ENCODE results near the gene PSMB3.
A peak's percentile ranks its signal among the peaks of the same experiment; 100 is the strongest.

The PSMB3 gene

GRCh38 chr17:38752308-38753070 lies at the start of gene PSMB3:
PSMB3 (plus strand) TSS chr17:38752741; CDS start chr17:38752827, 86 bp downstream.
- peak within 1 kb of the TSS; percentile 75 for H3K27ac ChIP-seq
- TF ChIP-seq CTCF (IDR thresholded peaks at IDR 0.05; ENCODE audit: low read depth, low read length) = no peak
- H3K9me3 ChIP-seq (ENCODE audit: severe bottlenecking) = no peaks in the 10 kb centered on the region
- peak within 1 kb of the TSS; percentile 92 for H3K4me3 ChIP-seq (ENCODE audit: low read depth, low read length)
- H3K36me3 ChIP-seq = peaks cover 40% of the 10 kb centered on the region
- no peaks in the 10 kb centered on the region for H3K27me3 ChIP-seq (ENCODE audit: insufficient read depth, low read depth, severe bottlenecking)
- DNase-seq = peak; percentile 98

GRCh38 chr17:38702916-38703741 lies 49.4 kb upstream of the PSMB3 start:
- no peak for DNase-seq

GRCh38 chr17:38703742-38704605 lies 48.6 kb upstream of the PSMB3 start:
- Histone ChIP-seq H3K27me3 (ENCODE audit: insufficient read depth, low read depth, severe bottlenecking) (no peaks in the 10 kb centered on the region), H3K27ac (peak overlapping the region; percentile 99), H3K36me3 (peaks cover 28% of the 10 kb centered on the region), H3K9me3 (ENCODE audit: severe bottlenecking) (no peaks in the 10 kb centered on the region), H3K4me3 (ENCODE audit: low read depth, low read length) (peak overlapping the region; percentile 89)
- no peak for TF ChIP-seq CTCF (IDR thresholded peaks at IDR 0.05; ENCODE audit: low read depth, low read length)
- DNase-seq = peak; percentile 99

More at GRCh38 chr17:38702916-38703741, 49.4 kb upstream of the PSMB3 start:
- Histone ChIP-seq H3K9me3 (ENCODE audit: severe bottlenecking) (no peaks in the 10 kb centered on the region), H3K4me3 (ENCODE audit: low read depth, low read length) (peak overlapping the region; percentile 89; the same call in 1 of the 2 replicates), H3K27me3 (ENCODE audit: insufficient read depth, low read depth, severe bottlenecking) (no peaks in the 10 kb centered on the region), H3K27ac (peak overlapping the region; percentile 99), H3K36me3 (peaks cover 20% of the 10 kb centered on the region)
- no peak for TF ChIP-seq CTCF (IDR thresholded peaks at IDR 0.05; ENCODE audit: low read depth, low read length)

- Histone ChIP-seq H3K27ac (peak within 1 kb of the TSS; percentile 99), H3K27me3 (ENCODE audit: insufficient read depth, low read depth, severe bottlenecking) (no peaks in the 10 kb centered on the region), H3K9me3 (ENCODE audit: severe bottlenecking) (no peaks in the 10 kb centered on the region), H3K4me3 (ENCODE audit: low read depth, low read length) (peak within 1 kb of the TSS; percentile 89), H3K36me3 (peaks cover 37% of the 10 kb centered on the region)
- no peak for TF ChIP-seq CTCF (IDR thresholded peaks at IDR 0.05; ENCODE audit: low read depth, low read length)
- peak; percentile 77 for DNase-seq
These were observed 47.7 kb upstream of the PSMB3 start, which contains the start of gene MLLT6 for GRCh38 chr17:38704606-38705522. MLLT6 (plus strand) TSS chr17:38705273; CDS start chr17:38705633, 360 bp downstream.

GRCh38 chr17:38705523-38705802 lies 47.1 kb upstream of the PSMB3 start:
- H3K27me3 ChIP-seq (ENCODE audit: insufficient read depth, low read depth, severe bottlenecking) = no peaks in the 10 kb centered on the region
- peak overlapping the region; percentile 99 for H3K27ac ChIP-seq
- no peak for DNase-seq
- no peaks in the 10 kb centered on the region for H3K9me3 ChIP-seq (ENCODE audit: severe bottlenecking)
- peaks cover 43% of the 10 kb centered on the region for H3K36me3 ChIP-seq
- TF ChIP-seq CTCF (IDR thresholded peaks at IDR 0.05; ENCODE audit: low read depth, low read length) = no peak
- H3K4me3 ChIP-seq (ENCODE audit: low read depth, low read length) = peak overlapping the region; percentile 83
